Uterus (tissue), 2 donors: ENCODE results near the gene ZSCAN10.

Source experiments
- CTCF ChIP-seq, 4 experiments: fragments of 200-600 bp in 2 of 4; fragments of 450-650 bp in 2 of 4; sonication (generic) in 2 of 4; IDR thresholded peaks; one replicate each; pipeline ENCODE4 v1.5.1; 2016 to 2019; ENCODE audit warnings: antibody characterized with exemption in 4 of 4, mild to moderate bottlenecking in 2 of 4, moderate library complexity in 1 of 4
- POLR2A ChIP-seq, 2 donors: fragments of 450-650 bp; IDR thresholded peaks; one replicate each; pipeline ENCODE4 v1.6.1; 2016; ENCODE audit warnings: antibody characterized with exemption in 2 of 2, mild to moderate bottlenecking in 1 of 2, moderate library complexity in 1 of 2

GRCh38 chr16:3058139-3059030 is 40.7 kb downstream of the ZSCAN10 start:
- TF ChIP-seq CTCF (IDR thresholded peaks at IDR 0.05) (no peak), POLR2A (IDR thresholded peaks at IDR 0.05) (no peak)
